M059J (cell line): ENCODE results near the gene REM2. TPM values are rescaled to one million over a fixed set of nuclear protein-coding genes. Genes with fewer than 3 reads are reported as not detected.

Source experiments
- DNase-seq: peaks from one replicate; pipeline ENCODE4 v3.0.0-alpha.2; 2012; ENCODE audit warnings: low read depth
- total RNA-seq: library from RNA; depleted of rRNA; stranded (reverse); fragments of >200 nt; shearing (Covaris generic); gene quantifications from 2 replicates; pipeline ENCODE4 v1.2.3, GENCODE V29; 2014; rRNA removed

REM2 gene, protein sequence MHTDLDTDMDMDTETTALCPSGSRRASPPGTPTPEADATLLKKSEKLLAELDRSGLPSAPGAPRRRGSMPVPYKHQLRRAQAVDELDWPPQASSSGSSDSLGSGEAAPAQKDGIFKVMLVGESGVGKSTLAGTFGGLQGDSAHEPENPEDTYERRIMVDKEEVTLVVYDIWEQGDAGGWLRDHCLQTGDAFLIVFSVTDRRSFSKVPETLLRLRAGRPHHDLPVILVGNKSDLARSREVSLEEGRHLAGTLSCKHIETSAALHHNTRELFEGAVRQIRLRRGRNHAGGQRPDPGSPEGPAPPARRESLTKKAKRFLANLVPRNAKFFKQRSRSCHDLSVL
- total RNA-seq = 0.52 TPM in 1 of 2 replicates, not detected in the other

DNA sequence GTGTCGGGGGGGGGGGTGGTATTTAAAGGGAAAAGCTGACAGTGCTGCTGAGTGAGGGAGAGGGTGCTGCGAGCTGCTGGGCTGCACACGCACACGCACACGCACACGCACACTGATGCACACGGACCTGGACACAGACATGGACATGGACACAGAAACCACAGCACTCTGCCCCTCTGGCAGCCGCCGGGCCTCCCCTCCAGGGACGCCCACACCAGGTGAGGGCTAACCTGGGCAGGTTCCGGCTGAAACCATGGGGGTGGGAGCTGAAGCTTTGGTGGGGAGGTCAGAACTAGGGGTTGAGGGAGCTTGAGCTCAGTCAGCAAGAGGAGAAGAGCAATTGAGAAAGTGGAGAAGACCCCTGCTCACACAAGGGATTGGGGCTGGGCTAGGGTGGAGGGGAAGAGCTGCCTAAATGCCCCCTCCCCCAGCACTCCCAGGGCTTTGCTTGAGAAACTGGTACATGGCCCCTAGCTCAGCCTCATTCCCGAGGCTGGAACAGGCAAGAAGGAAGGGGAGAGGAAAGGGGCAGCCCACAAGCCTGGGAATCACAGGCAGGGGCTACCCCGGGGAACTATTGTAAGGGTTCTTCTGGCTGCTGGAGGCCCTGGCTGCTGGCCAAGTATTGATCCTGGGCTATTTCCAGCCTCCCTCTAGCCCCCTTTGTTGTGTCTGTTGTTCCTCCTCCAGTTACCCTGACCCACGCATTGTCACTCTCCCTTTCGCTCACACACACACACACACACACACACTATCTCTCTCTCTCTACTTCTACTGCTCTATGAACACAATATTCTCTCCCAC is at the start of gene REM2:
REM2 (plus strand) TSS at position 50 of the 804 bp plus-strand sequence; CDS start at position 116, 66 bp downstream.
- no peak for DNase-seq

DNA sequence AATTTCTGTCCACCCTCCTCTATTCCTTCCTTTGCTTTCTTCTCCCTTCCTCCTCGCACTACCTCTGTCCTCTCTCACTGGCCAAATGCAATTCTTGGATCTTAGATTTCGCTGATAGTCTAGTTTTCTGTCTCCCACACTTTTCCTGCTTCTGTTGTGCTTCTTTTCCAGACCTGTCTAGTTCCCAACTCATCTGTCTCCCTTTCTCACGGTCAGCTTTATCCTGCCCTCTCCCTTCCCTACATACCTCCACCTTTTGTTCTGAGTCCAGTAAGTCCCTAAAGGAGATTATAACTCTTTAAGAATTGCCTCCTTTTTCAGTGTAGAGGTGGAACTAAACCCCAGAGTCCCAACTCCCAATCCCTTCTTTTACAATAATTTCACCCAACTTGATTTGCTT is 47.5 kb upstream of the REM2 start:
- no peak for DNase-seq

DNA sequence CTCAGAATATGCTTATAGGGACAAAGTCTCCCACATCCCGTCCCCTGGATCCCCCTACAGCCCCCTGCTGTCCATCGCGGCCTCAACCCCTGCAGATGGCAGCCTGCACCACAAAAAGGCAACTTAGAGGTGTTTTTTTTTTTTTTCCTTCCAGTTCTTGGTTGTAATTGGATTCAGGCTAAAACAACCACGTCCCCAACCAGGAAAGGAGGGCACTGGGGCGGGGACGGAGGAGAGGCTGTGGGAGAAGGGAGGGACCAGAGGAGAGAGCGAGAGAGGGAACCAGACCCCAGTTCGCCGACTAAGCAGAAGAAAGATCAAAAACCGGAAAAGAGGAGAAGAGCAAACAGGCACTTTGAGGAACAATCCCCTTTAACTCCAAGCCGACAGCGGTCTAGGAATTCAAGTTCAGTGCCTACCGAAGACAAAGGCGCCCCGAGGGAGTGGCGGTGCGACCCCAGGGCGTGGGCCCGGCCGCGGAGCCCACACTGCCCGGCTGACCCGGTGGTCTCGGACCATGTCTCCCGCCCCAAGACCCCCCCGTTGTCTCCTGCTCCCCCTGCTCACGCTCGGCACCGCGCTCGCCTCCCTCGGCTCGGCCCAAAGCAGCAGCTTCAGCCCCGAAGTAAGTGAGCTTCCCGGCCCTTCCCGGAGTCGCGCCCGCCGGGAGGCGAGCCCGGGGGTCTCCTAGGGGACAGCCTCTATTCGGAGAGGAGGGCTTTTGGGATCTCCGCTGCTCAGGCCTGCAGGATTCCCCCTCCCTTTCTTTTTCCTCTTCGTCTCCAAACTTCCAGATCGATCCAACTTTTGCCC is 46.5 kb upstream of the REM2 start, which contains the start of gene MMP14:
MMP14 (plus strand) TSS at position 285 of the 813 bp plus-strand sequence; CDS start at position 518, 233 bp downstream.
- DNase-seq = peak; percentile 89

DNA sequence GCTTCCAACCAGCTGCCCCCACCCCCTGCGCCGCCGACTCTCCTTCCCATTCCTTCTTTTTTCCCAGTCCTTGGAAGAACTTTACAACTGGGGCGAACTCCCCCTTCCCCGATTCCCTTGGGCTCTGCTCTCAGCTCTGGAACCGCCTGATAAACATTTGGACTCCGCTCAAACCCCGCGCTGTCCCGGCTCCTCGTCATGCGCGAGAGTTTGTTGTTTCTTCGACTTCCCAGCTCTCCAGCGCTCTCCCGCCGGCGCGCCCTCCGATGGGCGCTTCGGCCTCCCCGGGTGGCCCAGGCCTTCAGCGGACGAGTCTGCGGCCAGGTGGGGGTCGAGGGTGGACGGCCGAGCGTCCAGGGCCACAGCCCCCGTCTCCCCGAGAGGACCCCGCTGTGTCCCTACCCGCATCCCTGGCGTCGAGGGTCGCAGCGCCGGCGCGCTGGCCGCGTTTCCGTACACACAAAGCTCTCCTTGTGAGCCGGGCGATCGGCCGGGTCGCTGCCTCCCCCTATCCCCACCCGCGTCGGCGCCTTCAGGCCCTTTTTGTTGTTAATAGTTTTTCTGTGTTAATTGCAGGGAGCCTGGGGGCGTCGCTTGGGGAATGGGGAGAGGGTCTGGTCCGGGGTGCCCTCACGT is 45.8 kb upstream of the REM2 start:
- DNase-seq = peak; percentile 71

DNA sequence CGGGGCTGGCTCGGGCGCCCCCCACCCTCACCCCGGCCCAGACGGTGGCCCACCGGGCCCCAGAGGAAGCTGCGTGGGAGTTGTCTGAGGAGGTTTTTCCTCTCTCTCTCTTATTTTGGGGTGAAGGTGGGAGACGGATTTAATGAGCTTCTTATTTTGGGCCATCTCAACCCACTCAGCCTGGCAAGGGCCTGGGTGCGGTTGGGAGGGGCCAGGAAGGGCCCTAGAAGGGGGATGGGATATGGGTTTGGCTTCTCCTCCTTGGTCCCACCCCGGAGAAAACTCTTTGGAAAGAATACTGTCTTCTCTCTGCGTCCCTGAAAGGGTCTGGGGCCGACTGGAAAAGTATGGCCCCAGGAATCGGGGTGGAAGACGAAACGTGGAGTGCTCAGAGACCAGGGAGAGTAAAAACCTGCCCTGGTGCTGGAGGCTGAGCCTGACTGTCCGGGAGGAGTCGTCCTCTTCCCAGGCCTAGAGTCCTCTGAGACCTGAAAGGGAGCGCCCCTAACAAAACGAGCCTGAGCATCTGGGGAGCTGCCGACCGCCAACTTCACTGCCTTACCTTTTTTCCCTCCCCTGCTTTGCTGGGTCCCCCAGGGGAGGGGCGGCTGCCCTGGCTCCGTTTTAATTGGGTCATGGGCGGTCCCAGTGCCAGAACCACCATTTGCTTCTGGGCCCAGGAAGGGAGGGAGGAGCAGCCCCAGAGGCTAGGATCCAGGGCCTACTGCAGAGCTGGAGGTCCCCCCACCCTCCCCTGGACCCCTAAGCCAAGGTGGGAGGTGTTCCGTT is 45.1 kb upstream of the REM2 start:
- DNase-seq = peak; percentile 56

DNA sequence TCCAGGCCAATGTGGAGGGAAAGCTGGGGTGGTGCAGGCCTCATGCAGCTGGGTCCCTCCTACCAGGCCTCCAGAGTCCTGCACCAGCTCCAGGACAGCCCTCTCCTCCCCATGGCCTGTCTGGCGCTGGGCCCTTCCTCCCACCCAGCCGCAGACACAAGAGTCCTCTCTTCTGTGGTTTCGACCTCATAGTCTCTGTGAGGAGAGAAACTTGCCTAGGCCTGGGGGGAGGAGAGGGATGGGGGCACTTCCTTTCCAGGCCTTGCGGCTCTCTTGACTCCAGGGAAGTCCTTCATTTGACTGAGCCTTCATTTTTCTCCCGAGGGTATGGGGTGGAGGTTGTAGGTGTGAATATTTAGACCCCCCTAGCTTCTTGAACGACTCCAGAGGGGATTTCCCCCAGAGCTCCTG is 44.4 kb upstream of the REM2 start:
- peak; percentile 84 for DNase-seq

DNA sequence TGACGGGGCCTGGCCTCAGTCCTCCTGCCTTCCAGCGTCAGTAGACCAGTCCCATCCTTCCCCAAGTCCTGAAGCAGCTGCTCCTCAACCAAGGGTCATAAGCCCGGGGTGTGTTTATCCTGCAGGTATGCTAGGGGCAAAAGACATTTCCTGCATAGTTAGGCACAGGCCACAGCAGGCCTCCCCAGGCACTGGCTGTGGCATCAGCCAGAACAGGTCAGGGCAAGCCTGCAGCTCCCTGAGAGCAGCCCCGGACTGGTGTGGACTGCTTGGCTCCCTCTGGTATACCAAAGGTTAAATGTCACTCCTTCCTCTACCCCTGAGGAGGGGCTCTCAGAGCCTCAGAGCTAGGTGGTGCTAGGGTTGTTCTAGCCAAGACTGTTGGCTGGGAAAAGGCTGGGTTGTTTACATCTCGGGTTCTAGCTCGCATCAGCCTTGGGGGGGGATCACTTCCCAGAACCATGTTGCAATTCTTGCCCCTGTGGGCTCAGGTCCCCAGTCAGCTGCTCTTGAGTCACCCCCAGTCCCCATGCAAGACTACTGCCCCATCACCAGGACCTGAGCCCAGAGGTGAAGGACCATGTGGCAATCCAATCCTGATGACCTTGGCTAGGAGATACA is 43.8 kb upstream of the REM2 start:
- peak; percentile 7 for DNase-seq

DNA sequence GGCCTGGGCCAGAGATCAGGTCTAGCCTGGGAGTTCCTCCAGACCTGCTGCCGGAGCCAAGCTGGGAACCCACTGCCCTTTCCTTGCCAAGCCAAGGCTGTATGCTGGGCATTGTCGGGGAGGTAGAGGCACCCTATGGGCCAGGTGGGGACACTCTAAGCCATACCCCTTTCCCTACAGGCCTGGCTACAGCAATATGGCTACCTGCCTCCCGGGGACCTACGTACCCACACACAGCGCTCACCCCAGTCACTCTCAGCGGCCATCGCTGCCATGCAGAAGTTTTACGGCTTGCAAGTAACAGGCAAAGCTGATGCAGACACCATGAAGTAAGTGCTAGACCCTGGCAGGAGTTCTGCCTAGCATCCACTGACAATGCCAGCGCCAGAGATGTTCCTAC is 41.7 kb upstream of the REM2 start:
- DNase-seq = no peak

DNA sequence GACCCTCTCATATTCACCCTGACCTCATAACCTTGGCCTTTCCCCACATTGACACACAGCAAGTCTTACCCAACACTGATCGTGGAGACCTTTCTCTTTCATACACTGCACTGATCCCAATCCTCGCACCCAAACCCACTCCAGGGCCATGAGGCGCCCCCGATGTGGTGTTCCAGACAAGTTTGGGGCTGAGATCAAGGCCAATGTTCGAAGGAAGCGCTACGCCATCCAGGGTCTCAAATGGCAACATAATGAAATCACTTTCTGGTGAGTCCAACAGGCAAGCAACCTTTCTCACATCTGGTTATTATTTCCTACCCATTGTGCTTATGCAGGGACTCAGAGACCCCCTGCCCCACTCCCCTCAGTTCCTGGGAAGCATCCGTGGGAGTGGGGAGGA is 41.3 kb upstream of the REM2 start:
- no peak for DNase-seq

DNA sequence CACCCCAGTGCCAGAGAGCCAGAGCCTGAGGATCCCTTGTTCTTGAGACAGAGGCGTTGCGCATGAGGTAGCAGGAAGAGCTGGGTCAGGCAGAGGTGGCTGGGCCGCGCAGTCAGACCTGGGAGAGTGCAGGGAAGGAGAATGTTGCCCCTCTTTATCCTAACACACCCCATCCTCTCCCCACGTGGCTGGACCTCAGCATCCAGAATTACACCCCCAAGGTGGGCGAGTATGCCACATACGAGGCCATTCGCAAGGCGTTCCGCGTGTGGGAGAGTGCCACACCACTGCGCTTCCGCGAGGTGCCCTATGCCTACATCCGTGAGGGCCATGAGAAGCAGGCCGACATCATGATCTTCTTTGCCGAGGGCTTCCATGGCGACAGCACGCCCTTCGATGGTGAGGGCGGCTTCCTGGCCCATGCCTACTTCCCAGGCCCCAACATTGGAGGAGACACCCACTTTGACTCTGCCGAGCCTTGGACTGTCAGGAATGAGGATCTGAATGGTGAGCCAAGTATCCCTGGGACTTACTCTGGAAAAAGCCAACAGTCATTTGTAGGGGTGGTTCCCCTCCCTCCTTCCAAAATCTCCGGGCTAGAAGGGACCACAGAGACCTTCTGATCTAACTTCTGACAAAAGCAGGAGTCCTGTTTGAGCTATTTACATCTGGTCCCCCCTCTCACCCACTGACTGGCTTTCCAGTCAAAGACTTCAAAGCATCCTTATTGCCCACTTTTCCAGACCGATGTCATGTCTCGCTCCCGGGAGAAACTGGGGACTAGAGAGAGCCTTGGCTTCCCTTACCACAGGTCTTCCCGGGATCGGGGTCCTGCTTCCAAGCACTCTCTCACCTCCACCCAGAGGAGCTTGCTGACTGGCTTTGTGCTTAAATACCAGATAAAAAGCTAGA is 40.6 kb upstream of the REM2 start:
- DNase-seq = no peak

DNA sequence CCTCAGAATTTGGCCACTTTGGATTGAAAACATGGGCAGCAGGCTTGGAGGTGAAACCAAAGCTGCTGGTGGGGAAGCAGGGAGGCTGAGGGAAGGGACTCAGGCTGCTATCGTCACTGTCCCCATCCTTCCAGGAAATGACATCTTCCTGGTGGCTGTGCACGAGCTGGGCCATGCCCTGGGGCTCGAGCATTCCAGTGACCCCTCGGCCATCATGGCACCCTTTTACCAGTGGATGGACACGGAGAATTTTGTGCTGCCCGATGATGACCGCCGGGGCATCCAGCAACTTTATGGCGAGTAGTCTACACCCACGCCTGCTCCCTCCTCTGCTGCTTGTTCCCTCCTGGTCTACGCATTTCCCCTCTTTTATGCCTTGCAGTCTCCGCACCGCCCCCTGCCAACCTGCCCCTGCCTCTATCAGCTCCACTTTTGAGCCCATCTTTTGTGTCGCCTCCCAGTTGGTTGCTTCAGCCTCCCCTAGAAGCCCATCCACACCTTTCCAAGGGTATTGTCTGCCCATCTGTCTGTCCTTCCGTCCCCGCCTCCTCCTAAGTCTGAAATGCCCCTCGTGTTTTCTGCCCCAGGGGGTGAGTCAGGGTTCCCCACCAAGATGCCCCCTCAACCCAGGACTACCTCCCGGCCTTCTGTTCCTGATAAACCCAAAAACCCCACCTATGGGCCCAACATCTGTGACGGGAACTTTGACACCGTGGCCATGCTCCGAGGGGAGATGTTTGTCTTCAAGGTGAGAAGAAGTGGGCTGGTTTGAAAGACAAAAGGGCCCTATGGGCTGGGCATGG is 39.7 kb upstream of the REM2 start:
- DNase-seq = no peak

DNA sequence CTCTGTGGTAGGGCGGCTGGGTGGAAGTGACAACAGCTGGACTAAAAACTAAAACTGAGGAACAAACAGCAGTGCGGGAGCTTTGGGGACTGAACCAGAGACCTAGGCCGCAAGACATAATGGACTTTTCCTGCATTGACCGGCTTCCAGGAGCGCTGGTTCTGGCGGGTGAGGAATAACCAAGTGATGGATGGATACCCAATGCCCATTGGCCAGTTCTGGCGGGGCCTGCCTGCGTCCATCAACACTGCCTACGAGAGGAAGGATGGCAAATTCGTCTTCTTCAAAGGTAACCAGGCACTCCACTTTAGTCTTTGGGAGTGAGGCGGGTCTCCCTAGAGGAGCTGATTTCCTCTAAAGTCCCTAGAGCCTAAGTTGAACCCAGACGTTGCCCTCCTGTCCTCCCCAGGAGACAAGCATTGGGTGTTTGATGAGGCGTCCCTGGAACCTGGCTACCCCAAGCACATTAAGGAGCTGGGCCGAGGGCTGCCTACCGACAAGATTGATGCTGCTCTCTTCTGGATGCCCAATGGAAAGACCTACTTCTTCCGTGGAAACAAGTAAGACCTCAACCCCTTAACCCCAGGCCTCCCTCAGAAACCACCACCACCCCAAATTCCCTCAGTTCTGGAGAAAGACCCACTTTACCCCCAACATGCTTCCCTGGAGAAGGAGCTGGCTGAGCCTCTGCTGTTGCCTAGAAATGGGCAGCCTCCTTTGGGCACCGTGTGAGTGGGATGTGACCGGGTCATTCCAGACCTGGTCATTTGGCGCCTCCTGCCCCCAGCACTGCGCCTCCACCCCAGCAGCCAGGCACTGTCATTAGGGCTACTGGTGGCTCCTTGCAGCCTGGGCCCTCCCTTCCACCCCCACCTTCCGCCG is 38.6 kb upstream of the REM2 start:
- DNase-seq = no peak

DNA sequence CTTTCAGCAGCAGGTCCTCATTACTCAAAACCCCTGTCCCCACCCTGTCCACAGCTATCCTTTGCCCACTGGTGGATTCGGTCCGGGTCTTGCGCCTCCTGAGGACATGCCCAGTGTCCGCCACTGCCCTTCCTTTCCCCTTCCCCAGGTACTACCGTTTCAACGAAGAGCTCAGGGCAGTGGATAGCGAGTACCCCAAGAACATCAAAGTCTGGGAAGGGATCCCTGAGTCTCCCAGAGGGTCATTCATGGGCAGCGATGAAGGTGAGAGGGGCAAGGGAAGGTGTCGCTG is 38.0 kb upstream of the REM2 start:
- DNase-seq = no peak

DNA sequence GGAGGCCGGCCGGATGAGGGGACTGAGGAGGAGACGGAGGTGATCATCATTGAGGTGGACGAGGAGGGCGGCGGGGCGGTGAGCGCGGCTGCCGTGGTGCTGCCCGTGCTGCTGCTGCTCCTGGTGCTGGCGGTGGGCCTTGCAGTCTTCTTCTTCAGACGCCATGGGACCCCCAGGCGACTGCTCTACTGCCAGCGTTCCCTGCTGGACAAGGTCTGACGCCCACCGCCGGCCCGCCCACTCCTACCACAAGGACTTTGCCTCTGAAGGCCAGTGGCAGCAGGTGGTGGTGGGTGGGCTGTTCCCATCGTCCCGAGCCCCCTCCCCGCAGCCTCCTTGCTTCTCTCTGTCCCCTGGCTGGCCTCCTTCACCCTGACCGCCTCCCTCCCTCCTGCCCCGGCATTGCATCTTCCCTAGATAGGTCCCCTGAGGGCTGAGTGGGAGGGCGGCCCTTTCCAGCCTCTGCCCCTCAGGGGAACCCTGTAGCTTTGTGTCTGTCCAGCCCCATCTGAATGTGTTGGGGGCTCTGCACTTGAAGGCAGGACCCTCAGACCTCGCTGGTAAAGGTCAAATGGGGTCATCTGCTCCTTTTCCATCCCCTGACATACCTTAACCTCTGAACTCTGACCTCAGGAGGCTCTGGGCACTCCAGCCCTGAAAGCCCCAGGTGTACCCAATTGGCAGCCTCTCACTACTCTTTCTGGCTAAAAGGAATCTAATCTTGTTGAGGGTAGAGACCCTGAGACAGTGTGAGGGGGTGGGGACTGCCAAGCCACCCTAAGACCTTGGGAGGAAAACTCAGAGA is 37.0 kb upstream of the REM2 start:
- DNase-seq = no peak

DNA sequence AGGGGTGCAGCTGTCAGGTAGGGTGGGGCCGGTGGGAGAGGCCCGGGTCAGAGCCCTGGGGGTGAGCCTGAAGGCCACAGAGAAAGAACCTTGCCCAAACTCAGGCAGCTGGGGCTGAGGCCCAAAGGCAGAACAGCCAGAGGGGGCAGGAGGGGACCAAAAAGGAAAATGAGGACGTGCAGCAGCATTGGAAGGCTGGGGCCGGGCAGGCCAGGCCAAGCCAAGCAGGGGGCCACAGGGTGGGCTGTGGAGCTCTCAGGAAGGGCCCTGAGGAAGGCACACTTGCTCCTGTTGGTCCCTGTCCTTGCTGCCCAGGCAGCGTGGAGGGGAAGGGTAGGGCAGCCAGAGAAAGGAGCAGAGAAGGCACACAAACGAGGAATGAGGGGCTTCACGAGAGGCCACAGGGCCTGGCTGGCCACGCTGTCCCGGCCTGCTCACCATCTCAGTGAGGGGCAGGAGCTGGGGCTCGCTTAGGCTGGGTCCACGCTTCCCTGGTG is 36.2 kb upstream of the REM2 start:
- no peak for DNase-seq

DNA sequence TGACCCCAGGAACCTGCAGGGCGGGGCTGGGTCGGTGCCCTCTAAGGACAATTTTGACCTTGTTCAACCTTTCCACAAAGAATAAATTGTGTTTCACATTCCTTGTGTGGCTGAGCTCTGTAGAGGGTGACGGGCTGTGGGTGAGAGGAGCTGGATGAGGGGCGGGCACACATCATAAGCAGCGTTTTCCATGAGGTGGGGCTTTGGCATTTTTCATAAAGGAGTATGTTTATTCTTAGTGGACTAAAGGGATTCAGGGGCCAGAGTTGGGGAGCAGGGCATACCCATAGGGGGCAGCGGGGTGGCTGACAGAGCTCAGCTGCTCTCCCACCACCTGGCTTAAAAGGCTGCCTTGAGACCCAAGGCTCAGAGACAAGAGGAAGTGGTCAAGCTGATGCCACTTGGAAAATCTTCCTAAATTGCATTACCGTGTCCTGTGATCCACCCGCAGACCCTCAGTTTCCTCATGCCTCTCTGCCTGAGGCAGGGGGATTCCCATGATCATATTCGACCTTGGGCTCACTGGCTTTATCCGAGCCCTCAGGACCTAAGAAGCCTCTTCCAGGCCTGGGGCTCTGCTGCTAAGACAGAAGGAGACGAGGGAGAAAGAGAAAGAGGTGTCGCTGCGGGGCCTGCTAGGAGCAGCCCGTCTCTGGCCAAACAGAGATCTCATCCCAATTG is 35.2 kb upstream of the REM2 start:
- DNase-seq = peak; percentile 53
